GM18867 (cell line): ENCODE measurements around the gene TMEM117.

Experiments used
- ATAC-seq: cut with Tn5 transposase; IDR thresholded peaks from one replicate; pipeline ENCODE4 v1.9.1; 2021; ENCODE audit warnings: mild to moderate bottlenecking, moderate library complexity; ENCODE audit not compliant: unreplicated experiment

TMEM117 gene

GRCh38 chr12:43951286-43951685 lies 115.4 kb downstream of the TMEM117 start:
- ATAC-seq, result no peak

GRCh38 chr12:43957732-43958372 lies 122.0 kb downstream of the TMEM117 start:
- ATAC-seq, result peak; percentile 98

GRCh38 chr12:43964033-43964432 lies 128.2 kb downstream of the TMEM117 start:
- ATAC-seq, result no peak

GRCh38 chr12:43964961-43965360 lies 129.1 kb downstream of the TMEM117 start:
- no peak for ATAC-seq

GRCh38 chr12:43965899-43966298 lies 130.0 kb downstream of the TMEM117 start:
- no peak for ATAC-seq

- no peak for ATAC-seq
Observed at GRCh38 chr12:43968736-43969135, 132.9 kb downstream of the TMEM117 start.

- ATAC-seq, result no peak
Observed at GRCh38 chr12:43969882-43970281, 134.0 kb downstream of the TMEM117 start.

GRCh38 chr12:43973385-43973784 lies 137.5 kb downstream of the TMEM117 start:
- ATAC-seq, result no peak

- peak; percentile 53 for ATAC-seq
Observed at GRCh38 chr12:43973993-43974392, 138.1 kb downstream of the TMEM117 start.

GRCh38 chr12:43976027-43976426 lies 140.1 kb downstream of the TMEM117 start:
- no peak for ATAC-seq

GRCh38 chr12:43978556-43978955 lies 142.7 kb downstream of the TMEM117 start:
- no peak for ATAC-seq

- ATAC-seq, result no peak
Observed at GRCh38 chr12:43979450-43979849, 143.6 kb downstream of the TMEM117 start.

- ATAC-seq, result no peak
Observed at GRCh38 chr12:43980627-43981191, 144.8 kb downstream of the TMEM117 start.

GRCh38 chr12:43981726-43982125 lies 145.8 kb downstream of the TMEM117 start:
- ATAC-seq, result no peak

- ATAC-seq, result no peak
Observed at GRCh38 chr12:43982544-43982943, 146.7 kb downstream of the TMEM117 start.

GRCh38 chr12:43988838-43989560 lies 153.1 kb downstream of the TMEM117 start:
- ATAC-seq, result peak; percentile 98

- no peak for ATAC-seq
Observed at GRCh38 chr12:43992856-43993255, 157.0 kb downstream of the TMEM117 start.

GRCh38 chr12:44000309-44000952 lies 164.6 kb downstream of the TMEM117 start:
- ATAC-seq, result peak; percentile 99

- no peak for ATAC-seq
Observed at GRCh38 chr12:44002607-44003006, 166.7 kb downstream of the TMEM117 start.

- ATAC-seq, result no peak
Observed at GRCh38 chr12:44003721-44004120, 167.8 kb downstream of the TMEM117 start.

- ATAC-seq, result peak; percentile 80
Observed at GRCh38 chr12:44015333-44015941, 179.6 kb downstream of the TMEM117 start.
